ENCODE data around the gene REV1.

REV1 gene

DNA sequence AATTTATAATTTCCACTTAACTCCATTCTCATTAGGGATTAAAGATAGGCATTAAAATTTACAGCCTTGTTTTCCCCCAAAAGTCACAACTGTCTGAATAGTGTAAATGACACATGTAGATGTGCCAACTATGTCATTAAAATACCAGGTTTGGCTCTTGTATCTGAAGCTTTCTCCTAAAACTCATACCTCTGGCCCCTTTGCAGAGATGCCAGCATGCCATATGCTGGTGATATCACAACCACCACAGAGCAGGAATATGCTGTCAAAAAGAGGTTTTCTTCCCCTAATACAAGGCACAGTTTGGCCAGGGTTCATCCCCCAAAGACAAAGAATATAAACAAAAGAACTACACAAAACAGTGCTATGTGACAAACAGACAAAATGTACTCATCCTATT lies 65.4 kb downstream of the REV1 start:
- no peak for DNase-seq (ENCODE audit: low read depth)
- TF ChIP-seq, protein P1, sequence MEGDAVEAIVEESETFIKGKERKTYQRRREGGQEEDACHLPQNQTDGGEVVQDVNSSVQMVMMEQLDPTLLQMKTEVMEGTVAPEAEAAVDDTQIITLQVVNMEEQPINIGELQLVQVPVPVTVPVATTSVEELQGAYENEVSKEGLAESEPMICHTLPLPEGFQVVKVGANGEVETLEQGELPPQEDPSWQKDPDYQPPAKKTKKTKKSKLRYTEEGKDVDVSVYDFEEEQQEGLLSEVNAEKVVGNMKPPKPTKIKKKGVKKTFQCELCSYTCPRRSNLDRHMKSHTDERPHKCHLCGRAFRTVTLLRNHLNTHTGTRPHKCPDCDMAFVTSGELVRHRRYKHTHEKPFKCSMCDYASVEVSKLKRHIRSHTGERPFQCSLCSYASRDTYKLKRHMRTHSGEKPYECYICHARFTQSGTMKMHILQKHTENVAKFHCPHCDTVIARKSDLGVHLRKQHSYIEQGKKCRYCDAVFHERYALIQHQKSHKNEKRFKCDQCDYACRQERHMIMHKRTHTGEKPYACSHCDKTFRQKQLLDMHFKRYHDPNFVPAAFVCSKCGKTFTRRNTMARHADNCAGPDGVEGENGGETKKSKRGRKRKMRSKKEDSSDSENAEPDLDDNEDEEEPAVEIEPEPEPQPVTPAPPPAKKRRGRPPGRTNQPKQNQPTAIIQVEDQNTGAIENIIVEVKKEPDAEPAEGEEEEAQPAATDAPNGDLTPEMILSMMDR (IDR thresholded peaks at IDR 0.05; ENCODE audit: control insufficient read depth, extremely low read depth, insufficient read depth) = no peak
- no peak overlapping the region for H3K4me3 ChIP-seq (ENCODE audit: low read depth, low read length)

DNA sequence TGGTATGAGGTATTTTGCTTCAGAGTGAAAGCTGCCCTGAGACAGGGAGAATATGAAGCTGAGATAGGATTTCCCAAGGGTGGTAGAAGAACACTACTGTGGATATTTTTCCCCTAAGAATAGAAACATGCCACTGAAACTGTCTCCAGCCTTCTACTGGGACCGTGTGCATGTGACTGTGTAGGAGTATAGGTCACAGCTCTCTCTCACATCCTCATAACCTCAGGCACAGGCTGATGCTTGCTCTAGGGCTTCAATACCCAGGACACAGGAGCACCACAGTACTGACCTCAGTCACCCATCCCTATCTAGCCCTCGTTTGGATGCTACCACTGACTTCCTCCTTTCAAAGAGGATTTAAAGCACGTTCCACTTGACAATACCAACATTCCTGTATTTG lies 67.2 kb downstream of the REV1 start:
- no peak for DNase-seq (ENCODE audit: low read depth)
- TF ChIP-seq, protein P1 (IDR thresholded peaks at IDR 0.05; ENCODE audit: control insufficient read depth, extremely low read depth, insufficient read depth) = no peak
- no peak overlapping the region for H3K4me3 ChIP-seq (ENCODE audit: low read depth, low read length)

GRCh38 chr2:99421469-99421868 lies 68.3 kb downstream of the REV1 start:
- H3K4me3 ChIP-seq (ENCODE audit: low read depth, low read length) = no peak overlapping the region
- DNase-seq (ENCODE audit: low read depth) = no peak
- TF ChIP-seq, protein P1 (IDR thresholded peaks at IDR 0.05; ENCODE audit: control insufficient read depth, extremely low read depth, insufficient read depth) = no peak

DNA sequence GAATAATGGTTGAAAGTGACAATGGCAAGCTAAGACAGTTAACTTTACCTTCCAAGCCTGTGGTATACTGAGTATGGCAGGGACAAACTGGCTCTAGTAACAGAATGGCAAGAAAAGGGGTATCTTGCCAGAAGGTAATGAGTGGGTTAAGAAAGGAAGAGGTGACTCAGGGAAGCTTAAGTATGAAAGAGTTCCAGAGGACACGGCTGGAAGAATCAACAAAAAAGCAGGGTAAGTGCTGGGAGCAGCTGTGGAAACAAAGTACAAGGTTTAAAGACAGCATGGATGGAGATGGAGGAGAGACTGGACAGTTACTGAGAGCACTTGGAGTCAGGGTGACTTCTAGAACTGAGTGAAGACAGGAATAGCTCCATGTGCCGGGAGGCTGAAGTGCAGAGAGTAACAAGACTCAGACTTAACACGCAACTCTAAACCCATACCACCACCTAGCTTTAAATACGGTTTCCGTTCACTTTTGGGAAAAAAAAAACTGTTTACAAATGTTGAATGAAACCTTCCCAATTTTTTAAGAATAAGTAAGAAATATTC lies 69.0 kb downstream of the REV1 start:
- DNase-seq (ENCODE audit: low read depth) = no peak
- TF ChIP-seq, protein P1 (IDR thresholded peaks at IDR 0.05; ENCODE audit: control insufficient read depth, extremely low read depth, insufficient read depth) = no peak
- H3K4me3 ChIP-seq (ENCODE audit: low read depth, low read length) = no peak overlapping the region

- no peak overlapping the region for H3K4me3 ChIP-seq (ENCODE audit: low read depth, low read length)
- TF ChIP-seq, protein P1 (IDR thresholded peaks at IDR 0.05; ENCODE audit: control insufficient read depth, extremely low read depth, insufficient read depth) = no peak
- DNase-seq (ENCODE audit: low read depth) = no peak
These were observed 69.8 kb downstream of the REV1 start for GRCh38 chr2:99420031-99420430.

DNA sequence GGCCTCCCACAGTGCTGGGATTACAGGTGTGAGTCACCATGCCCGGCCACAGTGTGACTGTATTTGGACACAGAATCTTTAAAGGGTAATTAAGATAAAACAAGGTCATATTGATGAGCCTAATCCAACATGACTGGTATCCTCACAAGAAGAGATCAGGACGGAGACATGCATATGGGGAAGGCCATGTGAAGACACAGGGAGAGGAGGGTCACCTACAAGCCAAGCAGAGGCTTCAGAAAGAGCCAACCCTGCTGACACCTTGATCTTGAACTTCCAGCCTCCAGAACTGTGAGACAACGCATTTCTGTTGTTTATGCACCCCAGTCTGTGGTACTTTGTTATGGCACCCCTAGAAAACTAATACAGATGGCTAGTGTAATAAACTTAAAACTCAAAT lies 72.4 kb downstream of the REV1 start:
- DNase-seq (ENCODE audit: low read depth) = no peak
- no peak overlapping the region for H3K4me3 ChIP-seq (ENCODE audit: low read depth, low read length)
- TF ChIP-seq, protein P1 (IDR thresholded peaks at IDR 0.05; ENCODE audit: control insufficient read depth, extremely low read depth, insufficient read depth) = no peak

GRCh38 chr2:99414566-99414965 lies 75.3 kb downstream of the REV1 start:
- DNase-seq (ENCODE audit: low read depth) = no peak
- TF ChIP-seq, protein P1 (IDR thresholded peaks at IDR 0.05; ENCODE audit: control insufficient read depth, extremely low read depth, insufficient read depth) = no peak
- H3K4me3 ChIP-seq (ENCODE audit: low read depth, low read length) = no peak overlapping the region
